GM18951 (cell line): Measurements from ENCODE around the gene THADA.

Source experiments
- POLR2A ChIP-seq: IDR thresholded peaks from 4 replicates; pipeline ENCODE4 v1.6.1; 2011; ENCODE audit warnings: mild to moderate bottlenecking; ENCODE audit not compliant: insufficient read length, insufficient read depth; ENCODE audit errors: extremely low read depth
- in situ Hi-C: fragments of 300-500 bp; cut with MboI; formaldehyde crosslinking; loops from one replicate; pipeline ENCODE4 v1.12.0; 2022; ENCODE audit warnings: low sequenced_read_pairs, mixed read lengths, inconsistent platforms; ENCODE audit not compliant: unreplicated experiment

Gene THADA

GRCh38 chr2:43265001-43265400 lies 330.8 kb downstream of the THADA start:
- TF ChIP-seq POLR2A = no peak
- in situ Hi-C loops = no loop called here

GRCh38 chr2:43262951-43263350 lies 332.9 kb downstream of the THADA start:
- TF ChIP-seq POLR2A = no peak
- in situ Hi-C loops = no loop called here

GRCh38 chr2:43262239-43262638 lies 333.6 kb downstream of the THADA start:
- TF ChIP-seq POLR2A = no peak
- in situ Hi-C loops = no loop called here

GRCh38 chr2:43259512-43259911 lies 336.3 kb downstream of the THADA start:
- no peak for TF ChIP-seq POLR2A
- in situ Hi-C loops = no loop called here

GRCh38 chr2:43258547-43259156 lies 337.2 kb downstream of the THADA start:
- in situ Hi-C loops = no loop called here
- TF ChIP-seq POLR2A = no peak

GRCh38 chr2:43255296-43255910 lies 340.4 kb downstream of the THADA start:
- TF ChIP-seq POLR2A = no peak
- in situ Hi-C loops = no loop called here

- in situ Hi-C loops = no loop called here
- TF ChIP-seq POLR2A = no peak
Observed at GRCh38 chr2:43254331-43254730, 341.5 kb downstream of the THADA start.

GRCh38 chr2:43251171-43251731 lies 344.6 kb downstream of the THADA start:
- in situ Hi-C loops = no loop called here
- TF ChIP-seq POLR2A = no peak

- TF ChIP-seq POLR2A = no peak
- in situ Hi-C loops = no loop called here
Observed at GRCh38 chr2:43250015-43250414, 345.8 kb downstream of the THADA start.

GRCh38 chr2:43248621-43249020 lies 347.2 kb downstream of the THADA start:
- no peak for TF ChIP-seq POLR2A
- in situ Hi-C loops = no loop called here

- TF ChIP-seq POLR2A = no peak
- in situ Hi-C loops = no loop called here
Observed at GRCh38 chr2:43246641-43247040, 349.2 kb downstream of the THADA start.

GRCh38 chr2:43241558-43241957 lies 354.3 kb downstream of the THADA start:
- no peak for TF ChIP-seq POLR2A
- in situ Hi-C loops = no loop called here

GRCh38 chr2:43240766-43241150 lies 355.1 kb downstream of the THADA start:
- TF ChIP-seq POLR2A = no peak
- in situ Hi-C loops = no loop called here
